KMS-11 (cell line): ENCODE measurements around the gene ZNF19.

Experiments
- H2AFZ ChIP-seq: fragments of 200-600 bp; sonication (generic); 2 replicates; pipeline ENCODE4 v1.6.1; 2016; ENCODE audit warnings: antibody characterized with exemption, mixed run types, low read depth
- H3K27ac ChIP-seq: fragments of 200-600 bp; sonication (generic); 2 replicates; pipeline ENCODE4 v1.6.1; 2016; ENCODE audit warnings: mild to moderate bottlenecking, mixed run types
- H3K27me3 ChIP-seq: fragments of 200-600 bp; sonication (generic); 2 replicates; pipeline ENCODE4 v1.6.1; 2017; ENCODE audit warnings: mild to moderate bottlenecking, low read depth, mixed run types, moderate library complexity; ENCODE audit not compliant: insufficient read depth
- H3K36me3 ChIP-seq: fragments of 200-600 bp; sonication (generic); 2 replicates; pipeline ENCODE4 v1.6.1; 2017; ENCODE audit warnings: mild to moderate bottlenecking, mixed run types; ENCODE audit not compliant: insufficient read depth
- H3K4me1 ChIP-seq: fragments of 200-600 bp; sonication (generic); 2 replicates; pipeline ENCODE4 v1.6.1; 2016; ENCODE audit warnings: mild to moderate bottlenecking, low read depth, mixed run types; ENCODE audit not compliant: poor library complexity, severe bottlenecking
- H3K4me2 ChIP-seq: fragments of 200-600 bp; sonication (generic); 2 replicates; pipeline ENCODE4 v1.7.0; 2016; ENCODE audit warnings: mild to moderate bottlenecking, mixed run types
- H3K4me3 ChIP-seq: fragments of 200-600 bp; sonication (generic); IDR thresholded peaks from 2 replicates; pipeline ENCODE4 v1.6.1; 2017; ENCODE audit warnings: low read depth, low read length, mixed read lengths; ENCODE audit not compliant: insufficient read depth
- H3K79me2 ChIP-seq: fragments of 200-600 bp; sonication (generic); 2 replicates; pipeline ENCODE4 v1.6.1; 2016; ENCODE audit warnings: low read depth, mixed run types; ENCODE audit not compliant: insufficient read depth
- H3K9ac ChIP-seq: fragments of 200-600 bp; sonication (generic); 2 replicates; pipeline ENCODE4 v1.6.1; 2016; ENCODE audit warnings: mild to moderate bottlenecking, mixed run types
- H4K20me1 ChIP-seq: fragments of 200-600 bp; sonication (generic); 2 replicates; pipeline ENCODE4 v1.6.1; 2016; ENCODE audit warnings: mild to moderate bottlenecking, mixed run types; ENCODE audit not compliant: insufficient read depth
- TF ChIP-seq, protein P1 (sequence below): fragments of 200-600 bp; sonication (generic); conservative IDR thresholded peaks from 2 replicates; pipeline ENCODE4 v1.6.1; 2017; ENCODE audit warnings: low read depth, mild to moderate bottlenecking, antibody characterized with exemption, low read length, moderate library complexity, mixed read lengths

ZNF19 gene

DNA sequence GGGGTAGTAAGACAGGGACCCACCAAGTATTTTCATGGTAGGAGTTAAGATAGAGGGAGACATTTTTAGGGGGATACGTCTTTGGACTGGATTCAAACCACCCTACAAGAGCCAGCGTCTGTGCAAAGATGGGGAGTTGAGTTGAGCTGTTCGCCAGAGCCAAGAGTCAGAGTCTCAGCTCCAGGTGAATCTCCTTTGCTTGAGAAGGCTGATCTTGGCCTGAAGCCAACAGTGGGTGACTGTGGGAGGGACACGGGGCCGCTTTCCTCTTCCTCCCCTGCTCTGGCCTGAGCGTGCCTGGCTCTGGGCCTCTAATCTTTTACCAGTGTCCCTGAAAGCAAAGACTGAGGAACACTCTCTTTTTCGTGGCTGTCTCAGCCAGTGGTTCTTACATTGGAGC lies 52.7 kb downstream of the ZNF19 start:
- Histone ChIP-seq H3K79me2 (no peaks in the 10 kb centered on the region), H3K36me3 (no peaks in the 10 kb centered on the region), H3K9ac (no peak overlapping the region), H4K20me1 (no peaks in the 10 kb centered on the region), H3K4me3 (no peak overlapping the region), H3K27me3 (no peaks in the 10 kb centered on the region), H3K4me2 (no peak overlapping the region), H3K4me1 (no peaks in the 10 kb centered on the region), H3K27ac (no peak overlapping the region), H2AFZ (no peak overlapping the region)
- TF ChIP-seq, protein P1, sequence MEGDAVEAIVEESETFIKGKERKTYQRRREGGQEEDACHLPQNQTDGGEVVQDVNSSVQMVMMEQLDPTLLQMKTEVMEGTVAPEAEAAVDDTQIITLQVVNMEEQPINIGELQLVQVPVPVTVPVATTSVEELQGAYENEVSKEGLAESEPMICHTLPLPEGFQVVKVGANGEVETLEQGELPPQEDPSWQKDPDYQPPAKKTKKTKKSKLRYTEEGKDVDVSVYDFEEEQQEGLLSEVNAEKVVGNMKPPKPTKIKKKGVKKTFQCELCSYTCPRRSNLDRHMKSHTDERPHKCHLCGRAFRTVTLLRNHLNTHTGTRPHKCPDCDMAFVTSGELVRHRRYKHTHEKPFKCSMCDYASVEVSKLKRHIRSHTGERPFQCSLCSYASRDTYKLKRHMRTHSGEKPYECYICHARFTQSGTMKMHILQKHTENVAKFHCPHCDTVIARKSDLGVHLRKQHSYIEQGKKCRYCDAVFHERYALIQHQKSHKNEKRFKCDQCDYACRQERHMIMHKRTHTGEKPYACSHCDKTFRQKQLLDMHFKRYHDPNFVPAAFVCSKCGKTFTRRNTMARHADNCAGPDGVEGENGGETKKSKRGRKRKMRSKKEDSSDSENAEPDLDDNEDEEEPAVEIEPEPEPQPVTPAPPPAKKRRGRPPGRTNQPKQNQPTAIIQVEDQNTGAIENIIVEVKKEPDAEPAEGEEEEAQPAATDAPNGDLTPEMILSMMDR: no peak

DNA sequence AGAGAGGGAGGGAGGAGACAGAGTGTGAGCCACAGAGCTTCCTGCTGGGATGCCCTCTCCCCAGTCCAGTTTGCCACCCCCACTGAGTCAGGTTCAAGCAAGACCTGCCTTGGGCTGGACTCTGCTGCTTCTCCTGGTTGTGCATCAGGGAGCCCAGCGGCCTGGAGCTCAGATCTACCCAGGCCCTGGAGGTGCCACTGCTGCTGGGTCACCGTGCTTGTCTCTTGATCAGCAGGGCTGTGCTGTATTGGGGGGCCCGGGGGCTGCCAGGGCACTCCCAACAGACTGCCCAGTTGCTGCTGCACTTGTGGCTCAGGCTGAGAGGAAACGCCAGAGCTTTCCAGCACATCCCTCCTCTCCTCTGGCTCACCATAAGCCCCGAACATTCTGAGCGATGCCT lies 56.2 kb downstream of the ZNF19 start:
- no peak overlapping the region for H3K9ac ChIP-seq
- no peak overlapping the region for H2AFZ ChIP-seq
- H3K27ac ChIP-seq: no peak overlapping the region
- H3K4me1 ChIP-seq: no peaks in the 10 kb centered on the region
- no peaks in the 10 kb centered on the region for H3K36me3 ChIP-seq
- H3K4me2 ChIP-seq: no peak overlapping the region
- H3K27me3 ChIP-seq: no peaks in the 10 kb centered on the region
- no peak overlapping the region for H3K4me3 ChIP-seq
- TF ChIP-seq, protein P1: no peak
- H4K20me1 ChIP-seq: no peaks in the 10 kb centered on the region
- no peaks in the 10 kb centered on the region for H3K79me2 ChIP-seq

DNA sequence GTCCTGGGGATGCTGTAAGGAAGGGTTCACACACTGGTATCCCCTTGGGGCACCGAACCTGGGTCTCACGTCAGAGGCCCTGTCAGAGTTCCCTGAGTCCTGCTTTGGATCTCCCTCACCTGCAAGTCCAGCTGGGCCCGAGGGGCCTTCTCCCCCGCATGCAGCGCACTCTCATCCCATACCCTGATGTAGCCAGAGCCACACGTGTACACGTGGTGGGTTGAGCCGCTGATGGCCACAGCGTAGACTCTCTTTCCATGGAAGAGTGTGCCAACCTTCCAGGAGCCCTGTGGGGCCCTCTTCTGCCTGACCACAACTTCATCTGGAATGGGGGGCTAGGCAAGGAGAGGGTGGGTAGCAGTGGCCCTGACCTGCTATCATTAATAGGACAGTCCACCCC lies 57.1 kb downstream of the ZNF19 start:
- no peak overlapping the region for H2AFZ ChIP-seq
- no peak overlapping the region for H3K9ac ChIP-seq
- TF ChIP-seq, protein P1: no peak
- no peaks in the 10 kb centered on the region for H3K79me2 ChIP-seq
- H3K4me1 ChIP-seq: no peaks in the 10 kb centered on the region
- no peaks in the 10 kb centered on the region for H4K20me1 ChIP-seq
- H3K36me3 ChIP-seq: no peaks in the 10 kb centered on the region
- no peak overlapping the region for H3K4me2 ChIP-seq
- H3K4me3 ChIP-seq: no peak overlapping the region
- H3K27ac ChIP-seq: no peak overlapping the region
- no peaks in the 10 kb centered on the region for H3K27me3 ChIP-seq

DNA sequence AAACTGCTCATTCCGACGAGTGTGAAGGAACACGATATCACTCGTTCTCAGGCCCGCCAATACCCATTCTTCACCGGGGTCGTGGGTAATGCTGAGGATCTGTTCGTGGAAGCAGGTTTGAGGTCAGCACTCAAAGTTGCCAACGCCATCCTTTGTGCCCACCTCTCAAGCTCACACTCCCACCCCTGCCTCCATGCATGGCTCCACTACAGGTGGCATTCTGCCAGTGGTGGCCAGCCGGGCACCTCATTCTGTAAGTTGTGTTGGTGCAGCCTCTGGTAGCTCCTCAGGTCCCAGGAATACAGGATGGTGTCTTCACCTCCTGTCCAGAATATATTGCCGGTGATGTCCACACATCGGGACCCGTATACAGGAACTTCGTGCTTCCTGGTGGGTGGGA lies 57.9 kb downstream of the ZNF19 start:
- H2AFZ ChIP-seq: no peak overlapping the region
- H3K4me2 ChIP-seq: no peak overlapping the region
- no peak overlapping the region for H3K9ac ChIP-seq
- H3K36me3 ChIP-seq: no peaks in the 10 kb centered on the region
- no peaks in the 10 kb centered on the region for H4K20me1 ChIP-seq
- H3K27me3 ChIP-seq: no peaks in the 10 kb centered on the region
- no peaks in the 10 kb centered on the region for H3K4me1 ChIP-seq
- H3K4me3 ChIP-seq: no peak overlapping the region
- H3K79me2 ChIP-seq: no peaks in the 10 kb centered on the region
- H3K27ac ChIP-seq: no peak overlapping the region
- TF ChIP-seq, protein P1: no peak

DNA sequence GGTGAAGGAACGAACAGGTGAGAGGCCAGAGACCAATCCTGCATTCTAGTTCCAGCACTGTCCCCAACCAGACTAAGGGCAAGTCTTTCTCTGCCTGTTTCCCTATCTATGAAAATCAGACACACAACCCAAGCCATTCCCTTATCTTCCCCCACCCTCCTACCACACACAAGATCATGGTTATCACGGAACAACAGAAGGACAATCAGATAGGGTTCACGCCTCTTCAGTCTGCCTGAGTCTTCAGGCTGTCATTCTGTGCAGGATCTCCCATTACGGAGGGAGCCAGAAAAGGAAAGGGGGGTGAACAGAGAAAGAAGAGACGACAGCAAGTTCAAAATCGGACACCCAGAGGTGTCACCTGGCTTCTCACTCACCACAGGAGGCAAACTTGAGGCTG lies 58.4 kb downstream of the ZNF19 start:
- H3K36me3 ChIP-seq: no peaks in the 10 kb centered on the region
- no peak overlapping the region for H2AFZ ChIP-seq
- H3K27ac ChIP-seq: no peak overlapping the region
- H3K4me1 ChIP-seq: no peaks in the 10 kb centered on the region
- TF ChIP-seq, protein P1: no peak
- no peaks in the 10 kb centered on the region for H3K27me3 ChIP-seq
- H4K20me1 ChIP-seq: no peaks in the 10 kb centered on the region
- no peak overlapping the region for H3K9ac ChIP-seq
- H3K4me3 ChIP-seq: no peak overlapping the region
- no peaks in the 10 kb centered on the region for H3K79me2 ChIP-seq
- H3K4me2 ChIP-seq: no peak overlapping the region
